ENCODE data around the gene XRN1. TPM values are rescaled to one million over a fixed set of nuclear protein-coding genes. Genes with fewer than 3 reads are reported as not detected.
"Not testable (repeated sequence)": the region's sequence is repeated elsewhere in the genome, so short reads cannot be mapped to it uniquely, and the experiment has no call there.

The XRN1 gene
- total RNA-seq, 1 experiment from 2014 or later, result 16.5 TPM

DNA sequence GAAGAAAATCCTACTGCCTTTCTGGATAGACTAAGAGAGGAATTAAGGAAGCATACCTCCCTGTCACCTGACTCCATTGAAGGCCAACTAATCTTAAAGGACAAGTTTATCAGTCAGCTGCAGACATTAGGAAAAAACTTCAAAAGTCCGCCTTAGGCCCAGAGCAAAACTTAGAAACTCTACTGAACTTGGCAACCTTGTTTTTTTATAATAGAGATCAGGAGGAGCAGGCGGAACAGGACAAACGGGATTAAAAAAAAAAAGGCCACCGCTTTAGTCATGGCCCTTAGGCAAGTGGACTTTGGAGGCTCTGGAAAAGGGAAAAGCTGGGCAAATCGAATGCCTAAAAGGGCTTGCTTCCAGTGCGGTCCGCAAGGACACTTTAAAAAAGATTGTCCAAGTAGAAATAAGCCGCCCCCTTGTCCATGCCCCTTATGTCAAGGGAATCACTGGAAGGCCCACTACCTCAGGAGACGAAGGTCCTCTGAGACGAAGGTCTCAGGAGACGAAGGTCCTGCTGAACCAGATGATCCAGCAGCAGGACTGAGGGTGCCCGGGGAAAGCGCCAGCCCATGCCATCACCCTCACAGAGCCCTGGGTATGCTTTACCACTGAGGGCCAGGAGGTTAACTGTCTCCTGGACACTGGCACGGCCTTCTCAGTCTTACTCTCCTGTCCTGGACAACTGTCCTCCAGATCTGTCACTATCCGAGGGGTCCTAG is 8.2 kb downstream of the XRN1 start:
- H3K9me3 ChIP-seq (ENCODE audit: low read length); H3K9me2 ChIP-seq (replicated peaks; ENCODE audit: low read length); ATAC-seq; POLR2A ChIA-PET (ENCODE audit: unreplicated experiment); H3K27me3 ChIP-seq (ENCODE audit: low read length); H2AFZ ChIP-seq (ENCODE audit: low read length); H3K9ac ChIP-seq (ENCODE audit: low read length); H4K20me1 ChIP-seq (ENCODE audit: low read length); H3K36me3 ChIP-seq (ENCODE audit: low read depth, low read length); intact Hi-C loops (cut with micrococcal nuclease); H3K27ac ChIP-seq (ENCODE audit: low read length); H3K4me1 ChIP-seq (ENCODE audit: insufficient read depth, low read length); BruUV-seq (replicated peaks); CTCF ChIA-PET; H3F3A ChIP-seq (ENCODE audit: low read length, unreplicated experiment); H3K4me3 ChIP-seq (ENCODE audit: low read length): not testable (repeated sequence)
- H3K4me2 ChIP-seq (ENCODE audit: low read length), result peak overlapping the region; percentile 57
- peak; percentile 74 for DNase-seq
- peaks cover 40% of the 10 kb centered on the region for H3K79me2 ChIP-seq (ENCODE audit: low read length)

GRCh38 chr3:142438096-142438495 is 9.7 kb downstream of the XRN1 start:
- H3F3A ChIP-seq (ENCODE audit: low read length, unreplicated experiment); H3K36me3 ChIP-seq (ENCODE audit: low read depth, low read length); H4K20me1 ChIP-seq (ENCODE audit: low read length); H3K9me2 ChIP-seq (replicated peaks; ENCODE audit: low read length); H3K27me3 ChIP-seq (ENCODE audit: low read length); H3K4me2 ChIP-seq (ENCODE audit: low read length); POLR2A ChIA-PET (ENCODE audit: unreplicated experiment); H3K4me3 ChIP-seq (ENCODE audit: low read length); ATAC-seq; intact Hi-C loops (cut with micrococcal nuclease); H3K4me1 ChIP-seq (ENCODE audit: insufficient read depth, low read length); H3K9me3 ChIP-seq (ENCODE audit: low read length); H2AFZ ChIP-seq (ENCODE audit: low read length); CTCF ChIA-PET; H3K27ac ChIP-seq (ENCODE audit: low read length); DNase-seq; BruUV-seq (replicated peaks); H3K9ac ChIP-seq (ENCODE audit: low read length): not testable (repeated sequence)
- peaks cover 24% of the 10 kb centered on the region for H3K79me2 ChIP-seq (ENCODE audit: low read length)

- BruUV-seq (replicated peaks), result no TSS peak
- no peaks in the 10 kb centered on the region for H3K27me3 ChIP-seq (ENCODE audit: low read length)
- H3K4me2 ChIP-seq (ENCODE audit: low read length), result no peak overlapping the region
- no peaks in the 10 kb centered on the region for H3F3A ChIP-seq (ENCODE audit: low read length, unreplicated experiment)
- TF ChIP-seq EZH2 (IDR thresholded peaks at IDR 0.05; ENCODE audit: low read length, unreplicated experiment) (no peak), EZH2phosphoT487 (IDR thresholded peaks at IDR 0.05; ENCODE audit: borderline replicate concordance, low read length) (no peak)
- TF ChIP-seq, protein P1, sequence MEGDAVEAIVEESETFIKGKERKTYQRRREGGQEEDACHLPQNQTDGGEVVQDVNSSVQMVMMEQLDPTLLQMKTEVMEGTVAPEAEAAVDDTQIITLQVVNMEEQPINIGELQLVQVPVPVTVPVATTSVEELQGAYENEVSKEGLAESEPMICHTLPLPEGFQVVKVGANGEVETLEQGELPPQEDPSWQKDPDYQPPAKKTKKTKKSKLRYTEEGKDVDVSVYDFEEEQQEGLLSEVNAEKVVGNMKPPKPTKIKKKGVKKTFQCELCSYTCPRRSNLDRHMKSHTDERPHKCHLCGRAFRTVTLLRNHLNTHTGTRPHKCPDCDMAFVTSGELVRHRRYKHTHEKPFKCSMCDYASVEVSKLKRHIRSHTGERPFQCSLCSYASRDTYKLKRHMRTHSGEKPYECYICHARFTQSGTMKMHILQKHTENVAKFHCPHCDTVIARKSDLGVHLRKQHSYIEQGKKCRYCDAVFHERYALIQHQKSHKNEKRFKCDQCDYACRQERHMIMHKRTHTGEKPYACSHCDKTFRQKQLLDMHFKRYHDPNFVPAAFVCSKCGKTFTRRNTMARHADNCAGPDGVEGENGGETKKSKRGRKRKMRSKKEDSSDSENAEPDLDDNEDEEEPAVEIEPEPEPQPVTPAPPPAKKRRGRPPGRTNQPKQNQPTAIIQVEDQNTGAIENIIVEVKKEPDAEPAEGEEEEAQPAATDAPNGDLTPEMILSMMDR (conservative IDR thresholded peaks at IDR 0.05; ENCODE audit: low read depth, low read length), result no peak
- H2AFZ ChIP-seq (ENCODE audit: low read length), result no peak overlapping the region
- ATAC-seq, result no peak
- H3K4me3 ChIP-seq (ENCODE audit: low read length), result no peak overlapping the region
- no peaks in the 10 kb centered on the region for H3K9me2 ChIP-seq (replicated peaks; ENCODE audit: low read length)
- no peak overlapping the region for H3K27ac ChIP-seq (ENCODE audit: low read length)
- H3K4me1 ChIP-seq (ENCODE audit: insufficient read depth, low read length), result peaks cover 4% of the 10 kb centered on the region; the same call in 1 of the 2 replicates
- no peaks in the 10 kb centered on the region for H3K36me3 ChIP-seq (ENCODE audit: low read depth, low read length)
- ChIA-PET CTCF (no interaction called here), POLR2A (ENCODE audit: unreplicated experiment) (no interaction called here)
- peaks cover 22% of the 10 kb centered on the region for H3K79me2 ChIP-seq (ENCODE audit: low read length)
- intact Hi-C loops (cut with micrococcal nuclease), result no loop called here
- no peak for DNase-seq
- no peak overlapping the region for H3K9ac ChIP-seq (ENCODE audit: low read length)
- H3K9me3 ChIP-seq (ENCODE audit: low read length), result no peaks in the 10 kb centered on the region
- no peaks in the 10 kb centered on the region for H4K20me1 ChIP-seq (ENCODE audit: low read length)
Measured at GRCh38 chr3:142436951-142437585, 10.8 kb downstream of the XRN1 start.

Measured in PC-3 (cell line).